RKO (cell line): ENCODE data around the gene PUM1.
"Not testable (repeated sequence)": the region's sequence is repeated elsewhere in the genome, so short reads cannot be mapped to it uniquely, and the experiment has no call there.

Experiments used
- DNase-seq: peaks from one replicate; pipeline ENCODE4 v3.0.0-alpha.2; 2016; ENCODE audit warnings: low spot score

The PUM1 gene

DNA sequence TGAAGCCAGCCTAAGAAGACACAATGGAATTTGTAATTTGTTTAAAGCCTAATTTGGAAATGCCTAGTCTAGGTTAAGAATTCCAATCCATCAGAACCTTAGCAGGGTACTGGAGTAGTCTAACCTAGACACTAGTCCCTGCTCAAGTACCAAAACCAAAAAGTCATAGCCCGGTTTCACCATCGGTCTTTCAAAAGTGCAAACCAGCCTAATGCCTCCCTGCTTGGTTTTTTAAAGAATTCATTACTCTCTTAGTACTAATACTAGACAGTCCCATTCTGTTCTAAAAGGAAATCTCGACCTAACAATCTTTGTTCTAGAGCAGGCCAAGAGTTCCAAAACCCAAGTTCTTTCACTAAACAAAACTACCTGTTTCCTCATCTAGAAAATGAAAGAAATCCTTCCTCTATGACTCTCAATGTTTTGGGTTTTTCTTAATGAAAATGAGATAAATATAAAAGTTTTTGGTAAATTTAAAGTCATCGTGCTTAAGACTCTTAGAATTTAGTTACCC, 2.6 kb downstream of the PUM1 start:
- no peak for DNase-seq

GRCh38 chr1:31062162-31062866, 3.2 kb downstream of the PUM1 start:
- DNase-seq: not testable (repeated sequence)

DNA sequence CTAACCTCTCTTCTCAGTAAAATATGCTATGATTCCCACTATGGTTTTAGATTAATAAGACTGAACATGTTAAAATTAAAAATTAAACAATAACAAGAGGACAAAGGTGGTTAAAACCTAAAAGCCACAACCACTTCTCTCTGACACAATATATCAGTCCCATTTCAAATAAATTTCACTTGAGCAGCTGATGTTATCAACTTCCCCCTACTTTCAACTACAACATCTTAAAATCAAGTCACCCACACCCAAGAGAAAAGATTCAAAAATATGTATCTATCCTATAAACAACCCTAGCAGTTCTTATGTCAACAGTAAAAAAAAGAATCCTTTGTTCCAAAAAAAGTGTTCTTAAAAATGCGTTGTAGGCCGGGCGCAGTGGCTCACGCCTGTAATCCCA, 7.5 kb downstream of the PUM1 start:
- DNase-seq: no peak

- no peak for DNase-seq
These were observed 9.6 kb downstream of the PUM1 start for GRCh38 chr1:31055953-31056352.

GRCh38 chr1:31055501-31055900, 10.0 kb downstream of the PUM1 start:
- no peak for DNase-seq

DNA sequence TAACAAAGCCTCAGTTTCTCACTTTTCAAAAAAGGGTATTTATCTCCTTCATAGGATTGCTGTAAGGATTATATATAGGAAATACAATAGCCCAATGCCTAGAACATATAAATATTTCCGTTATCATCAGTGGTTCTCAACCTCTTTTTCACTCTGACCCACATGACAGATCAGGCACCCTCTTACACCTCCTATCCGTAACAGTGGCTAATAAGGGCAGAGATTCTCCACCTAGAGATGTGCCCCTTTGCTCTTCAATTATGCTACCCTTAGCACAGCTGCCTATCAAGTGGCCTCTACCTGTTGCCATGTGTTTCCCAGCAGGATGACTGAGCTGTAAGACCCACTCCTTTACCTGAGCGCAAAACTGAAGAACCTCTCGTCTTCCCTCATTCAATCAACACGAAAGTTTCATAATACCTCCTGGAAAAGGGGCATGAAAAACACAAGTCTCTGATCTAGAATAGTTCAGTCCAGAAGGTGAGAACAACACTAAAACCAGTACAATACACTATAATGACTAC, 10.5 kb downstream of the PUM1 start:
- no peak for DNase-seq

- no peak for DNase-seq
These were observed 11.2 kb downstream of the PUM1 start for GRCh38 chr1:31054349-31054748.

- DNase-seq: not testable (repeated sequence)
These were observed 12.9 kb downstream of the PUM1 start for GRCh38 chr1:31052613-31053012.

DNA sequence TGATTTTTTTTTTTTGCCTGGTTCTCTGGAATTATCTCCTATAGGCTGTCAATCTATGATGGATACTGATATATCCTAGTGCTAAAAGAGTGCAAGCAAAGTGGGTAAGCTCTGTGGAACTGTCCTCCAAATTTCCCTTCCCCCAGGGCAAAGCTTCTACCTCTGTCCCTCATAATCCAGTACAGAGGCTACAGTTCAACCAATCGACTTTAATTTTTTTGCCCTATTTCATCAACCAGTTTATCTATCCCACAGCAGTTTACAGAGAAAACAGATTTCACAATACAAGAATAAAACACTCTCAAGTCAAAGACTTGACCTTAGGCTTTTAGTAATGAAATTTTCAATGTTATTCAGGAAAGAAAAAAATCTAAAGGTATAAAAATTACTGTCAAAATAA, 13.9 kb downstream of the PUM1 start:
- no peak for DNase-seq

DNA sequence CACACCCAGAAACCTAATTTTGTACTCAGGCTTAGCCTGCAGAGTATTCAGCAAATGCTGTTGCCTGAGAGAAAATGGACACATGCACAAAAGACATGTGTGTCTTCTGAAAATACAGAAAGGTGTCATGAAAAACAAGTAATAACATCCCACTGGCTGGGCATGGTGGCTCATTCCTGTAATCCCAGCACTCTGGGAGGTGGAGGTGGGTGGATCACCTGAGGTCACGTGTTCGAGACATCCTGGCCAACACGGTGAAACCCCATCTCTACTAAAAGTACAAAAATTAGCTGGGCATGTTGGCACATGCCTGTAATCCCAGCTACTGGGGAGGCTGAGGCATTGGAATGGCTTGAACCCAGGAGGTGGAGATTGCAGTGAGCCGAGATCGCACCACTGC, 18.0 kb downstream of the PUM1 start:
- DNase-seq: not testable (repeated sequence)

GRCh38 chr1:31043631-31044030, 21.9 kb downstream of the PUM1 start:
- DNase-seq: no peak

- DNase-seq: no peak
These were observed 22.9 kb downstream of the PUM1 start for GRCh38 chr1:31042656-31043055.

DNA sequence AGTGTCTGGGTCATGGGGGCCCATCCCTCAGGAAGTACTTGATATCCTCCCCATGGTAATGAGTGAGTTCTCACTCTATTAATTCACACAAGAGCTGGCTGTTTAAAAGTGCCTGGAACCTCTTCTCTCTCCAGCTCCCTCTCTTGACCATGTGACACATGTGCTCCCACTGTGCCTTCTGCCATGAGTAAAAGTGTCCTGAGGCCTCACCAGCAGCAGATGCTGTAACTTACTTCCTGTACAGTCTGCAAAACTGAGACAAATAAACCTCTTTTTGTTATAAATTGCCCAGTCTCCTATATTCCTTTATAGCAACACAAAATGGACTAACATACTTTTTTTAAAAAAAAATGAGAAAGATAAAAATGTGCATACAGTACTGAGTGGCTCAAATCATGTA, 24.0 kb downstream of the PUM1 start:
- DNase-seq: peak; percentile 31

DNA sequence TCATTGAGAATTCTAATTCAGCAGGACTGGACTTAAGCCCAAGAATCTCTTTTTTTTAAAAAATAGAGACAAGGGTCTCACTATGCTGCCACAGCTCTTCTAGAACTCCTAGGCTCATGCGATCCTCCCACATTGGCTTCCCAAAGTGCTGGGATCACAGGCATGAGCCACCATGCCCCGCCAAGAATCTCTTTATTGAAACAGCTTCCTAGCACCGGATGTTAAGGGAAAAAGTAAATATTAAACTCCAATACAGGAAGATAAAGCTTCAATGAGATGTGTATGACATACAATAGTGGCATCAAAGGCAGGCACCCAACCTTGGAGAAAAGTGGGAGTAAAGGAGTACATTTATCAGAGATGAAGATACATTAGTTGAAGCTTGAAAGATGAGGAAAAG, 25.5 kb downstream of the PUM1 start:
- DNase-seq: no peak

GRCh38 chr1:31038935-31039334, 26.6 kb downstream of the PUM1 start:
- DNase-seq: not testable (repeated sequence)

GRCh38 chr1:31038360-31038759, 27.2 kb downstream of the PUM1 start:
- DNase-seq: no peak

GRCh38 chr1:31036749-31037500, 28.6 kb downstream of the PUM1 start:
- no peak for DNase-seq

DNA sequence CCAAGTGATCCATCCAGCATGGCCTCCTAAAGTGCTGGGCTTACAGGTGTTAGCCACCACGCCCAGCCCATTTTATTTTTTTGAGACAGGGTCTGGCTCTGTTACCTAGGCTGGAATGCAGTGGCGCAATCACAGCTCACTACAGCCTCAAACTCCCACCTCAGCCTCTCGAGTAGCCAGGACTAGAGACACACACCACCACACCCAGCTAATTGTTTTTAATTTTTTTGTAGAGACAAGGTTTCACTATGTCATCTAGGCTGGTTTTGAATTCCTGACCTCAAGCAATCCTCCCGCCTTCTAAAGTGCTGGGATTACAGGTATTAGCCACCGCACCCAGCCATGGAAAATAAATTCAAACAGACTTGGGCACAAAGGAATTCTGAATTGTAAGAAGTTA, 31.9 kb downstream of the PUM1 start:
- no peak for DNase-seq

DNA sequence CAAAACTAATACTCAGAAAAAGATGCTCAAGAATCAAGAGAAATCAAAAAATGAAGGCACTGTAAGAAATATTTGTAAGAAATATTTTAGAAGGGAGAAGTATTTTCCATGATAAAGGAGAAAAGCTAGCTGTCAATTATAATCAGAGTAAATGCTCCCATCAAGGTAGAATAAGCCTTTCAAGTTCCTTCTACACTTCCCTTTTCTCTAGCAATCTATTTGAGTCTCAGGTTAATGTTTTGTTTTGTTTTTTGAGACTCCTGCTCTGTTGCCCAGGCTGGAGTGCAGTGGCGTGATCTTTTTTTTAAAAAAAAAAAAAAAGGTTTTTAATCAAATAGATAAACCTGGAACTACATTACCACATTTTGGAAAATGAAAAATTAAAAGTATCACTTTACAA, 33.3 kb downstream of the PUM1 start:
- DNase-seq: no peak

- no peak for DNase-seq
These were observed 34.0 kb downstream of the PUM1 start for GRCh38 chr1:31031330-31032143.

DNA sequence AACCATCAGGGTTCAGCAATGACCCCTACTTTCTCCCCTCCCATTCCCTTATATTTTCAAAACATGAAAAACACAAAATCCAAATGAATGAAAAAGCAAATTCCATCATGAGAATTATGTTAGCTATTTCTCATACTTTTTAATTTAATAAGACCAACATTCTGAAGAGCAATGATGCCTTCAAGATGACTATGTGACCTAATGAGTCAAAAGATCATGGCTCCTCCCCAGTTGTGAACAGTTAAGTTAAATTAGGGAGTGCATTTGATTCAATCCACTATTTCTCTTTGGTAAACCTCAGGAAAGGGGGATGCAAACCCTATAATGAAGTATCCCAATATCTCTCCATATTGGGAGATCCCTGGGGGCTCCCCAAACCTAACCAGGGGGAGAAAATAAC, 36.5 kb downstream of the PUM1 start:
- no peak for DNase-seq
